Measurements from ENCODE around the gene GBP5.
"Not testable (repeated sequence)": the region's sequence is repeated elsewhere in the genome, so short reads cannot be mapped to it uniquely, and the experiment has no call there.

The GBP5 gene

GRCh38 chr1:89271341-89272015, 1.2 kb downstream of the GBP5 start:
- Mint-ChIP-seq H3K9me3 (peaks cover 5% of the 10 kb centered on the region), H3K27ac (peak overlapping the region; percentile 98), H3K4me1 (ENCODE audit: low read depth) (peaks cover 62% of the 10 kb centered on the region), H3K27me3 (ENCODE audit: low read depth) (no peaks in the 10 kb centered on the region), H3K36me3 (ENCODE audit: low read depth) (peaks cover 62% of the 10 kb centered on the region), H3K4me3 (peak overlapping the region; percentile 100)
- DNase-seq (ENCODE audit: low spot score) = no peak

- H3K4me3 Mint-ChIP-seq = peak overlapping the region; percentile 100
- H3K27me3 Mint-ChIP-seq (ENCODE audit: low read depth) = no peaks in the 10 kb centered on the region
- H3K36me3 Mint-ChIP-seq (ENCODE audit: low read depth) = peaks cover 71% of the 10 kb centered on the region
- peaks cover 5% of the 10 kb centered on the region for H3K9me3 Mint-ChIP-seq
- peaks cover 63% of the 10 kb centered on the region for H3K4me1 Mint-ChIP-seq (ENCODE audit: low read depth)
- peak overlapping the region; percentile 66 for H3K27ac Mint-ChIP-seq
- no peak for DNase-seq (ENCODE audit: low spot score)
These were observed 2.2 kb downstream of the GBP5 start for GRCh38 chr1:89270423-89270822.

GRCh38 chr1:89269277-89269676, 3.4 kb downstream of the GBP5 start:
- no peak overlapping the region for H3K27ac Mint-ChIP-seq
- no peak for DNase-seq (ENCODE audit: low spot score)

GRCh38 chr1:89262643-89263042, 10.0 kb downstream of the GBP5 start:
- Mint-ChIP-seq H3K36me3 (ENCODE audit: low read depth) (peaks cover 84% of the 10 kb centered on the region), H3K9me3 (no peaks in the 10 kb centered on the region), H3K4me1 (ENCODE audit: low read depth) (peaks cover 59% of the 10 kb centered on the region), H3K4me3 (peak overlapping the region; percentile 22), H3K27ac (no peak overlapping the region), H3K27me3 (ENCODE audit: low read depth) (no peaks in the 10 kb centered on the region)
- DNase-seq (ENCODE audit: low spot score) = no peak

More at GRCh38 chr1:89269277-89269676, 3.4 kb downstream of the GBP5 start:
- Mint-ChIP-seq H3K9me3 (peaks cover 5% of the 10 kb centered on the region), H3K4me1 (ENCODE audit: low read depth) (peaks cover 57% of the 10 kb centered on the region), H3K27me3 (ENCODE audit: low read depth) (no peaks in the 10 kb centered on the region), H3K36me3 (ENCODE audit: low read depth) (peaks cover 82% of the 10 kb centered on the region), H3K4me3 (peak overlapping the region; percentile 100)

GRCh38 chr1:89261926-89262515, 10.6 kb downstream of the GBP5 start:
- Mint-ChIP-seq H3K9me3 (no peaks in the 10 kb centered on the region), H3K27ac (no peak overlapping the region), H3K27me3 (ENCODE audit: low read depth) (no peaks in the 10 kb centered on the region), H3K4me3 (peak overlapping the region; percentile 69), H3K36me3 (ENCODE audit: low read depth) (peaks cover 81% of the 10 kb centered on the region), H3K4me1 (ENCODE audit: low read depth) (peaks cover 56% of the 10 kb centered on the region)
- no peak for DNase-seq (ENCODE audit: low spot score)

- peaks cover 80% of the 10 kb centered on the region for H3K36me3 Mint-ChIP-seq (ENCODE audit: low read depth)
- H3K27me3 Mint-ChIP-seq (ENCODE audit: low read depth) = no peaks in the 10 kb centered on the region
- no peaks in the 10 kb centered on the region for H3K9me3 Mint-ChIP-seq
- H3K4me1 Mint-ChIP-seq (ENCODE audit: low read depth) = peaks cover 53% of the 10 kb centered on the region
- DNase-seq (ENCODE audit: low spot score) = no peak
- H3K4me3 Mint-ChIP-seq = peak overlapping the region; percentile 69
- H3K27ac Mint-ChIP-seq = peak overlapping the region; percentile 78
These were observed 11.9 kb downstream of the GBP5 start for GRCh38 chr1:89260566-89261255.

- peaks cover 79% of the 10 kb centered on the region for H3K36me3 Mint-ChIP-seq (ENCODE audit: low read depth)
- H3K4me1 Mint-ChIP-seq (ENCODE audit: low read depth) = peaks cover 53% of the 10 kb centered on the region
- peak overlapping the region; percentile 60 for H3K4me3 Mint-ChIP-seq
- peak overlapping the region; percentile 78 for H3K27ac Mint-ChIP-seq
- no peaks in the 10 kb centered on the region for H3K9me3 Mint-ChIP-seq
- no peaks in the 10 kb centered on the region for H3K27me3 Mint-ChIP-seq (ENCODE audit: low read depth)
- no peak for DNase-seq (ENCODE audit: low spot score)
These were observed 12.6 kb downstream of the GBP5 start for GRCh38 chr1:89260042-89260441.

GRCh38 chr1:89259283-89259971, 13.2 kb downstream of the GBP5 start:
- Mint-ChIP-seq H3K36me3 (ENCODE audit: low read depth) (peaks cover 79% of the 10 kb centered on the region), H3K9me3 (peaks cover 2% of the 10 kb centered on the region), H3K27me3 (ENCODE audit: low read depth) (no peaks in the 10 kb centered on the region), H3K27ac (peak overlapping the region; percentile 78), H3K4me1 (ENCODE audit: low read depth) (peaks cover 47% of the 10 kb centered on the region), H3K4me3 (peak overlapping the region; percentile 60)
- peak; percentile 38 for DNase-seq (ENCODE audit: low spot score)

- H3K4me3 Mint-ChIP-seq = no peak overlapping the region
These were observed 15.6 kb downstream of the GBP5 start for GRCh38 chr1:89257041-89257440.

GRCh38 chr1:89255581-89255980, 17.1 kb downstream of the GBP5 start:
- peaks cover 77% of the 10 kb centered on the region for H3K36me3 Mint-ChIP-seq (ENCODE audit: low read depth)
- not testable (repeated sequence) for H3K27ac Mint-ChIP-seq; H3K4me3 Mint-ChIP-seq; H3K27me3 Mint-ChIP-seq (ENCODE audit: low read depth); DNase-seq (ENCODE audit: low spot score)
- peaks cover 21% of the 10 kb centered on the region for H3K9me3 Mint-ChIP-seq
- H3K4me1 Mint-ChIP-seq (ENCODE audit: low read depth) = peaks cover 34% of the 10 kb centered on the region

More at GRCh38 chr1:89257041-89257440, 15.6 kb downstream of the GBP5 start:
- DNase-seq (ENCODE audit: low spot score) = no peak
- Mint-ChIP-seq H3K27me3 (ENCODE audit: low read depth) (no peaks in the 10 kb centered on the region), H3K27ac (peak overlapping the region; percentile 45), H3K36me3 (ENCODE audit: low read depth) (peaks cover 79% of the 10 kb centered on the region), H3K4me1 (ENCODE audit: low read depth) (peaks cover 39% of the 10 kb centered on the region), H3K9me3 (peaks cover 14% of the 10 kb centered on the region)

- Mint-ChIP-seq H3K9me3 (peaks cover 27% of the 10 kb centered on the region), H3K27ac (no peak overlapping the region), H3K4me1 (ENCODE audit: low read depth) (peaks cover 28% of the 10 kb centered on the region), H3K4me3 (no peak overlapping the region), H3K27me3 (ENCODE audit: low read depth) (no peaks in the 10 kb centered on the region), H3K36me3 (ENCODE audit: low read depth) (peaks cover 77% of the 10 kb centered on the region)
- DNase-seq (ENCODE audit: low spot score) = no peak
These were observed 17.9 kb downstream of the GBP5 start for GRCh38 chr1:89254658-89255287.

GRCh38 chr1:89243046-89243445, 29.6 kb downstream of the GBP5 start:
- Mint-ChIP-seq H3K4me3 (no peak overlapping the region), H3K4me1 (ENCODE audit: low read depth) (peaks cover 9% of the 10 kb centered on the region), H3K27me3 (ENCODE audit: low read depth) (no peaks in the 10 kb centered on the region), H3K9me3 (peaks cover 71% of the 10 kb centered on the region), H3K36me3 (ENCODE audit: low read depth) (peaks cover 65% of the 10 kb centered on the region), H3K27ac (no peak overlapping the region)
- DNase-seq (ENCODE audit: low spot score) = no peak
